Ramos (cell line): ENCODE results near the gene ZNF567.
"Not testable (repeated sequence)": the region's sequence is repeated elsewhere in the genome, so short reads cannot be mapped to it uniquely, and the experiment has no call there.

ENCODE experiments used
- in situ Hi-C: fragments of 300-500 bp; cut with MboI; formaldehyde crosslinking; loops from one replicate; pipeline ENCODE4 v1.14.3; 2022; ENCODE audit warnings: low sequenced_read_pairs; ENCODE audit not compliant: unreplicated experiment

ZNF567 gene

DNA sequence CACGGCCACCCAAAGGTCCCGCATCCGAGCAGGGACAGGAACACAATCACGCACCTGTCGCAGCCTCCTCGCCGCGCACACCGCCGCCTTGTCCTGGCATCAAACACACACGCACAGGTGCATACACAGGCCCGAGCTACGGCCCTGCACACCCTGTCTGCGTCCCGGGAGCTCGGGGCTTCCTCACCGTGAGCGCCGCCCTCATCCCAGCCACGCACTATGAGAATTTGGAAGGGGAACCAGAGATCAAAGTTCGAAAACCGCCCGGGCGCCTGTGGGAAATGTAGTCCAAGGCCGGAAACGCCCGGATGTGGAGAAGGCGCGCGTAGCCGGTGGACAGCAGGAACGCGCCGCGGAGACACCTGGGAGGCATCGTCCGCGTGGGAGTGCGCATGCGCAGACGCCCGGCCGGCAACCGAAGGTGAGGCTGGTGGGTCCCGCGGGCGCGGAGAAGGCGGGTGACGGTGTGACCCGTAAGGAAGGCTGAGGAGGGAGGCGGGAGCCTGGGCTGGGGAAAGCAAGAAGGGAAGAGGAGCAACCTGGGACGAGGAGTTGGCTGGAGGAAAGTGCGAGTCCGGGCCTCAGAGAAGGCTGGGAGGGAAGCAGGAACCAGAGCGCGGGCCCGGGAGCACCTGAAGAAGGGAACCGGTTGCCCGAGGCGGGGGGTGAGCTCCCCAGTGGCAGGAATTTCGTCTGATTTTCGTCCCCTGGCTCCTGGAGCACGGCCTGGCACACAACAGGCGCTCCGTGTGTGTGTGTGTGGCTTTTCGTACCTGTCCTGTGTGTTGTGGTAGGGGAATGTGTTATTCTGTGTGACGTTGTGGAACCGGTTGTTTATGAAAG lies at the start of gene ZNF567:
Gene ZNF567 (plus strand): TSS at position 399 of the 843 bp plus-strand sequence. CDS start 7,256 bp downstream, outside the sequence.
- in situ Hi-C loops: no loop called here

DNA sequence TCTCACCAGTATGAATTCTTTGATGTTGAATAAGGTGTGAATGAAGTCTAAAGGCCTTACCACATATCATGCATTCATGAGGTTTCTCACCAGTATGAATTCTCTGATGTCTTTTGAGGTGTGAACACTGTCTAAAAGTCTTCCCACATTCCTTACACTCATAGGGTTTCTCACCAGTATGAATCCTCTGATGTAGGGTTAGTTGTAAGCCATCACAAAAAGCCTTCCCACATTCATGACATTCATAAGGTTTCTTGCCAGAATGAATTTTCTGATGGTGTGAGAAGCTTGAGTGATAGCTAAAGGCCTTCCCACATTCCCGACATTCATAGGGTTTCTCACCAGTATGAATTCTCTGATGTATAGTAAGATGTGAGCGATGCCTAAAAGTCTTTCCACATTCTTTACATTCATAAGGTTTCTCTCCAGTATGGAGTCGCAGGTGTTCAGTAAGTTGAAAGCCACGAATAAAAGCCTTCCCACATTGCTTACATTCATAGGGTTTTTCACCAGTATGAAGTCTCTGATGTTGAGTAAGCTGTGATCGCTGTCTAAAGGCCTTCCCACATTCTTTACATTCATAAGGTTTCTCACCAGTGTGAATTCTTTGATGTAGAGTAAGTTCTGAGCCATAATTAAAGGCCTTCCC lies 48.4 kb upstream of the ZNF567 start:
- in situ Hi-C loops: no loop called here

DNA sequence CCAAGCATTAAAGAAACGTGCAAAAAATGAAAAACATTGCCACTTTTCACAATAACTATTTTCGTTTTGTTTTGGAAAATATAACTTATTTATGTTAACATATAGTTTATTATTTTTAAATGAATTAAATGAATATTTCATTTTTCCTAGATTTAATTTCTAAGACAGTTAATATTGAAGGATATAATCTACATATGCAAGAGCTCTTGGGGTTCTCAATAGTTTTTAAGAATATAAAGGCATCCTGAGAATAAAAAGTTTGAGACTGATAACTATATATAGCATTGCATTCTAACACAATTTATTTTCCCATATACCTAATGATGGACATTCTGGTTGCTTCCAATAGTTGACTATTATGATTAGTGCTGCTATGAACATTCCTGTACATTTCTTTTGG lies 40.7 kb upstream of the ZNF567 start:
- in situ Hi-C loops: no loop called here

DNA sequence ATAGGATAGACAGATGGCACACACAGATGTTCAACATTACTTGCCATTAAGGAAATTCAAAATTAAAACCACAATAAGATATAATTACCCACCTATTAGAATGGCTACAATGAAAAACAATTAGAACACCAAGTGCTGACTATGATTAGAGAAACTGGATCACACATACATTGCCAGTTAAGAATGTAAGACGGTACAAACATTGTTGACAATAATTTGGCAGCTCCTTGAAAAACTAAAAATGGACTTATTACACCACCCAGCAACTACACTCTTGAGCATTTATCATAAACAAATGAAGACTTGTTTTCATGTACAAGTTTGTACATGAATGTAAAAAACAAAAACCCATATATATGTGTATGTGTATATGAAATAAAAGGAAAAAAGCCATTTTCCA lies 34.5 kb upstream of the ZNF567 start:
- in situ Hi-C loops: no loop called here

DNA sequence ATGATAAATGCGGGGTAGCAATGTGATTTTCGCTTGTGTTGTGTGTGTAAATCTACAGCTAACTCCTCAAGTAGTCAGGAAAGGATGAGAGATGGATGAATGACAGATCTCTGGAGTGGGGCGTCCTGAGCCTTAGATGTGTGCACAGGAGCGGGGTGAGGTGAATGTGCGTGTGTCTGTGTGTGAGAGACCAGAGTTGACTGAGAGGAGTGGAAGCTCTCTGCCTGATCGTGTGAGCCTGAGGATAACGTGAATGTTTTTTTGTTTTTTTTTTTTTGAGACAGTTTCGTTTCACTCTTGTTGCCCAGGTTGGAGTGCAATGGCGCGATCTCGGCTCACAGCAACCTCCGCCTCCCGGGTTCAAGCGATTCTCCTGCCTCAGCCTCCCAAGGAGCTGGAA lies 21.6 kb upstream of the ZNF567 start:
- in situ Hi-C loops: no loop called here

DNA sequence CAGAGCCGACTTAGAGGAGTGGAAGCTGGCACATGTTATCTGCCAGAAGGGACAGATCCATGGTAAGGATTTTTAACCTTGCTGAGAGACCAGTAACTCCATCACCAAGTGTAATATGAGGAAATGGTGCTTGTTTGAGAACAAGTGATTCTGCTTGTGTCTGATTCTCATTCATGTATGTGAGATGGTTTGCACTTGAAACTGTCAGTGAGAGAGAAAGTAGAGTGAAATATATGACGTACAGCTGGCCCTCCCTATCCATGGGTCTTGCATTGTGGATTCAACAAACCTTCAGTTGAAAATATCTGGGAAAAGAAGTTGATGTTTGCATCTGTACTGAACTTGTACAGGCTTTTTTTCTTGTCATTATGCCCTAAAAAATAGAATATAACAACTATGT lies 18.8 kb upstream of the ZNF567 start:
- in situ Hi-C loops: no loop called here

DNA sequence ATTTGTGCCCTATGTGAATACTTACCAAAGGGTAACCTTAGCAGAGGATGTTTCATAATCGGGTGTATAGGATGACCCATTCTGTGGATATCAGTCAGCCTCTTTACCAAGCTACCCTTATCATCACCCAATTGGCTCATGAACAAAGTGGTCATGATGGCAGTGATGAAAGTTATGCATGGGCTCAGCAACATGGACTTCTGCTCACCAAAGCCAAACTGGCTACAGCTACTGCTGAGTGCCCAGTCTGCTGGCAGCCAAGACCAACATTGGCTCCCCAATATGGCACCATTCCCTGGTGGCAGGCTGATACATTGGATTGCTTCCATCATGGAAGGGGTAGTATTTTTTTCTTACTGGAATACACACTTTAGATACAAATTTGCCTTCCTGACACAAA lies 15.0 kb upstream of the ZNF567 start:
- in situ Hi-C loops: no loop called here

DNA sequence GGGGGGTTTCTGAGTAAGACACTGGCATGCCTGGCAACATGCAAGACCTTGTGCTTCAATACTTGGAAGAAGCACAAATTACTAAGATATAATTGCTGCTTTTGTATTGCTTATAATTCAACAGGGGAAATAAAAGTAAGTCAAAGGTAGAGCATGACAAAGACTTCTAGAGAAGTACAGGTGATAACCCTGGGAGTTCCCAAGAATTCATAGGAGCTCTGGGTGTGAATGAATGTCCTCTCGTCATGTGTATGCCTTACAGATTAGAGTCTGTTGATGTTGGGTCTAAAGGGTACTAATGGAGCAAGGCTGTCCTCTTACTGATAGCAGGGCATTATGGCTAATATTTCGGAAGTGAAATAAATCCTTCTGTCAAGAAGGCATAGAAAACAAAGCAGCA lies 13.2 kb upstream of the ZNF567 start:
- in situ Hi-C loops: no loop called here

DNA sequence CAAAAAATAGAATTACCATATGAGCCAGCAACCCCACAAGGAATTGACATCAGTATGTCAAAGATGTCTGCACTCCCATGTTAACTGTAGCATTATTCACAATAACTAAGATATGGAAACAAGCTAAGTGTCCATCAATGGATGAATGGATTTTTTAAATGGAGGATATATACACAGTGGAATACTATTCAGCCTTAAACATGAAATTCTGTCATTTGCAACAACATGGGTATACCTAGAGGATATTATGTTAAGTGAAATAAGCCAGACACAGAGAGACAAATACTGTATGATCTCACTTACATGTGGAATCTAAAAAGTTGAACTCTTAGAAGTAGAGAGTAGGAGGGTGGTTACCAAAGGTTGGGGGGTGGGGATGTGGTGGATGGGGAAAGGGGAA lies 8.0 kb upstream of the ZNF567 start:
- in situ Hi-C loops: no loop called here

DNA sequence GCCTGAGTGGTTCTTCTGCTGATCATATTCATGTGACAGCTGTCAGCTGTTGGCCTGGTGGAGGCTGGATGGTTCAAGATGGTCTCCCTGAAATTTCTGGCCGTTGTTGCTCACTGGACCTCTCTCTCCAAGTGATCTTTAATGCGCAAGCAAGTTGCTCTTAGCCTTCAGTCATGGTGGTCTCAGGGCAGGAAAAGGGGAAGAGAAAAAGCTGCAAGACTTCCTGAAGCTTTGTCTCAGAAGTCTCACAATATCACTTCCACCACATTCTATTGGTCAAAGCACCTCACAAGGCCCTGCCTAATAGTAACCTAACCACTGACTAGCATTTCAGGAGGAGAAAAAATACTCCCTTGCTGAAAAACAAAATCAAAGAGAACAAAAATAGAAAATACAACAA lies 1.6 kb upstream of the ZNF567 start:
- in situ Hi-C loops: no loop called here

DNA sequence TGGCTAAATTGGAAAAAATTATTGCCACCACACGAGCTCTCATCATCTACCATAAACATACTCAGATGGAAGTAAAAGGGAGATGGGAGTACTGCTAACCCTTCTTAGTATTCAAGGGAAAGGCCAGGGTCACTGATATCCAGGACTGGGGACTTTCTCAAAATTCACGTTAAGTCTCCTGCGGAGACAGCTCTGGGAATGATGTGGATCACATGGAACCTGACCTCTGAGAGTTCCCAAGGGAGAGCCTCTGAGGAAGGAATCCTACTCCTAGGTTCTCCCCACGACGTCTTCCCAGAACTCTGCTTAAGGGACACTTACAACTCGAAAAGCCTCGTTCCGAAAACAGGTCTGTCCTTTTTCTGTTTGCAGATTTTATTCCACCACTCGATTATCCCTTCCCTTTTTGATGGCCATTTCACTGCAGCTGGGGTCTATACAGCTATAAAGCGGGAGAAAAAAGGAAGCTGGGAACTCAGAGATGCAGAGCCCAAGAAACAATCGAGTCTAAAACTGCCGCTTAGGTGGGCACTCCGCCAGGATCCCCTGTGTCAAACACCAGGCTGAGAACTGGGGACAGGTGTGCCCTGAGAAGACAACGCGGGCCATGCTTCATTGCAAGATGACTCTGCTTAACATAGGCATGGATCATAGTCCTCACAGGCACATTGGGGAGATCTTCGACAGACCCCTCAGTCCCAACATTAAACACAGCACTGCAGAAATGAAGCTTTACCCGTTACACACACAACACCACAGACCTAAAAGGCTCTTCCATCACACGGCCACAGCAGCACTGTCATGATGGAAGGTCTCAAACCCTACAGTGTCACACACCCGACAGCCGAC lies 823 bp upstream of the ZNF567 start:
- in situ Hi-C loops: no loop called here

DNA sequence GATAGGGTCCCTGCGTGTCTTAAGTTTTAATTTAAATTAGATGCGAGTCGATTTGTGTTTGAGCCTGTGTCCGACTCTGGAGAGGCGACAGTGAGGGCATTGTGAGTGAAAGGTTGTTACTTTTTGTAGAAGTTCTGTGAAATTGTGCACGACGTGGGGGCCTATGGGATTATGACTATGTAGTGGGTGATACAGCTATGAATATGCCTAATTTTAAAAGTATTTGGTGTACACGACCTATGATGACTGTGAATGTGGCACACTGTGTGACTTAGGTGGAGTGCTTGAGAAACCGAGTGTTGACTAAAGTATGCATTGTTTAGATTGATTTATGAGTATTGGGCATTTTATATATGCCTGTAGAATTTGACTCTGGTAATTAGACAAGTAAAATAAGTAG lies 646 bp downstream of the ZNF567 start:
- in situ Hi-C loops: no loop called here

DNA sequence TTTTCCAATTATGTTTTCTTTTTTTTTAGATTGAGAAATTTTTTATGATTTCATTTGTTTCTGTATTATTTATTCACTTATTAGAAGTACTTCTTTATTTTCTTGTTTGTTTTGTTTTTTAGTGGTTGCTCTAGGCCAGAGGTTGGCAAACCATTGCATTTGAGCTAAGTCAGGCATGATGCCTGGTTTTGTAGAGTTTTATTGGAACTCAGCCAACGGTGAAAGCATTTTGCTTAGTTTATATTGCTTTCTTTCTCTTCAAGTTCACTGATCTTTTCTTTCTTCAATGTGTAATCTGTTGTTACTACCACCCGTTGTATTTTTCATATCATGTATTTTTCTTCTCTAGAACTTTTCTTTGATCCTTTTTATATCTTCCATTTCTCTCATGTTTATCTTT lies 19.7 kb downstream of the ZNF567 start:
- in situ Hi-C loops: no loop called here

DNA sequence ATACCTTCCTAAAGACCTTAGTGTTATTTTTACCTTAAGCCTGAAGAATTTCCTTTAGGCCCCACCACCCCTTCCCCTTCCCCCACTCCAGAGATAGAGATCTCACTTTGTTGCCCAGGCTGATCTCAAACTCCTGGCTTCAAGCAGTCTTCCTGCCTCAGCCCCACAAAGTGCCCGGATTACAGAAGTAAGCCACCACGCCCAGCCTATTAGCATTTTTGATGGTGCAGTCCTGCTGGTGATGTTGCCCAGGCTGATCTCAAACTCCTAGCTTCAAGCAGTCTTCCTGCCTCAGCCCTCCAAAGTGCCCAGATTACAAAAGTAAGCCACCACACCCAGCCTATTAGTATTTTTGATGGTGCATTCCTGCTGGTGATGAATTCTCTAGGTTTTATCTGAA lies 22.0 kb downstream of the ZNF567 start:
- in situ Hi-C loops: no loop called here

DNA sequence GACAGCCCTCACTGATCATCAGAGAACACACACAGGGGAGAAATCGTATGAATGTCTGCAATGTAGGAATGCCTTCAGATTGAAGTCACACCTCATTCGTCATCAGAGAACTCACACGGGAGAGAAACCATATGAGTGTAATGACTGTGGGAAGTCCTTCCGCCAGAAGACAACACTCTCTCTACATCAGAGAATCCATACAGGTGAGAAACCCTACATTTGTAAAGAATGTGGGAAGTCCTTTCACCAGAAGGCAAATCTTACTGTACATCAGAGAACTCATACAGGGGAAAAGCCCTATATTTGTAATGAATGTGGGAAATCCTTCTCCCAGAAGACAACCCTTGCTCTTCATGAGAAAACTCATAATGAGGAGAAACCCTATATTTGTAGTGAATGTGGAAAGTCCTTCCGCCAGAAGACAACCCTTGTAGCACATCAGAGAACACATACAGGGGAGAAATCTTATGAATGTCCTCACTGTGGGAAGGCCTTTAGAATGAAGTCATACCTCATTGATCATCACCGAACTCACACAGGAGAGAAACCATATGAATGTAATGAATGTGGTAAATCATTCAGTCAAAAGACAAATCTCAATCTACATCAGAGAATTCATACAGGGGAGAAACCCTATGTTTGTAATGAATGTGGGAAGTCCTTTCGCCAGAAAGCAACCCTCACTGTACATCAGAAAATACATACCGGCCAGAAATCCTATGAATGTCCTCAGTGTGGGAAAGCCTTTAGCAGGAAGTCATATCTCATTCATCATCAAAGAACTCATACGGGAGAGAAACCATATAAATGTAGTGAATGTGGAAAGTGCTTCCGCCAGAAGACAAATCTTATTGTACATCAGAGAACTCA lies 32.5 kb downstream of the ZNF567 start:
- in situ Hi-C loops: no loop called here

DNA sequence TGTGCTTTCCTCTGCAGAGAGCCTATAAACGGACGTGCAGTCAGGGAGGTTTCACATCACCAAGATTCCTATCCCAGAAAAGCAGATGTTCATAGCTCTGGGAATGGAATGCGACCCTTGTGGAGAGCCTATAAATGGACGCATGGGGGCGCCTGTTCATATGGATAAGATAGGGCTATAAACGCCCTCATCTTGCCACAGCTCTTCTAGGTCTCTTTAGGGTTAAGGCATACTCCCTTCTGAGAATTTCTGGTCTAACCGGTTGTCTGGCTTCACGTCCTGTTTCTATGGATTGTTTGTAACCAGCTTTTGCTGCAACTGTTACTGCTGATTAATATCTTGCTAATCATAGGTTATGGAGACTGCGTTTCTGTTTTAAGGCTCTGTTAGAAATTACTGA lies 48.8 kb downstream of the ZNF567 start:
- in situ Hi-C loops: not testable (repeated sequence)

DNA sequence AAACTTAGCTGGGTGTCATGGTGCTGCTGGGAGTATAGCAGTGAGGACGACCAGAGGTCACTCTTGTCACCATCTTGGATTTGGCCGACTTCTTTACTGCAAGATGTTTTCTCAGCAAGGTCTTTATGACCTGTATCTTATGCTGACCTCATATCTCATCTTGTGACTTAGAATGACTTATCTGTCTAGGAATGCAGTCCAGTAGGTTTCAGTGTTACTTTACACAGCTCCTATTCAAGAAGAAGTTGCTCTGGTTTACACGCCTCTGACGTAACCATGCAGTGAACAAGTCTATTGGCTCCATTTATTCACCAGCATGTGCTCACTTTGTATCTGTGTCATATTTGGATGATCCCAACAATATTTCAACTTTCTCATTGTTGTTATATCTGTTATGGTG lies 58.5 kb downstream of the ZNF567 start:
- in situ Hi-C loops: no loop called here

DNA sequence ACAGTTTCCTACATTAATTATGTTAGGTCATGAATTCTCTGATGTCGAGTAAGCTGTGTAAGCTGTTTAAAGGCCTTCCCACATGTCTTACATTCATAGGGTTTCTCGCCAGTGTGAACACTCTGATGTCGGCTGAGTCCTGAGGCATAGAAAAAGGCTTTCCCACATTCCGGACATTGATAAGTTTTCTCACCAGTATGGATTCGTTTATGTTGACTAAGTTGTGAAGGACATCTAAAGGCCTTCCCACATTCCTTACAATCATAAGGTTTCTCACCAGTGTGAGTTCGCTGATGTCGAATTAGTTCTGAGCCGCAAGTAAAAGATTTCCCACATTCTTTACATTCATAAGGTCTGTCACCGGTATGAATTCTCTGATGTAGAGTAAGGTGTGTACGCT lies 60.3 kb downstream of the ZNF567 start:
- in situ Hi-C loops: no loop called here

DNA sequence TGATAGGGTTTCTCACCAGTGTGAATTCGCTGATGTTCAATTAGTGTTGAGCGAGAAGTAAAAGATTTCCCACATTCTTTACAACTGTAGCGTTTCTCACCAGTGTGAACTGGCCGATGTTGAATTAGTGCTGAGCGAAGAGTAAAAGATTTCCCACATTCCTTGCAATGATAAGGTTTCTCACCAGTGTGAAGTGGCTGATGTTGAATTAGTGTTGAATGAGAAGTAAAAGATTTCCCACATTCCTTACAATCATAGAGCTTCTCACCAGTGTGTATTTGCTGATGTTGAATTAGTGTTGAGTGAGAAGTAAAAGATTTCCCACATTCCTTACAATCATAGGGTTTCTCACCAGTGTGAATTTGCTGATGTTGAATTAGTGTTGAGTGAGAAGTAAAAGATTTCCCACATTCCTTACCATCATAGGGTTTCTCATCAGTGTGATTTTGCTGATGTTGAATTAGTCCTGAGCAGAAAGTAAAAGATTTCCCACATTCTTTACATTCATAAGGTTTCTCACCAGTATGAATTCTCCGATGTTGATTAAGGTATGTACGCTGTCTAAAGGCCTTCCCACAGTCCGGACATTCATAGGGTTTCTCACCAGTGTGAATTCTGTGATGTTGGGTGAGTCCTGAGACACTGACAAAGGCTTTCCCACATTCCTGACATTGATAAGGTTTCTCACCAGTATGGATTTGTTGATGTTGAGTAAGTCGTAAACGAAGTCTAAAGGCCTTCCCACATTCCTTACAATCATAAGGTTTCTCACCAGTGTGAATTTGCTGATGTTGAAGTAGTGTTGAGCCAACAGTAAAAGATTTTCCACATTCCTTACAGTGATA lies 61.2 kb downstream of the ZNF567 start:
- in situ Hi-C loops: no loop called here
